HG03432 (cell line): ENCODE results near the gene CFAP100.

Experiments used
- ATAC-seq: cut with Tn5 transposase; IDR thresholded peaks from one replicate; pipeline ENCODE4 v1.9.1; 2021; ENCODE audit warnings: mild to moderate bottlenecking, moderate library complexity; ENCODE audit not compliant: unreplicated experiment

Gene CFAP100

GRCh38 chr3:126456766-126457388 lies 62.2 kb downstream of the CFAP100 start:
- no peak for ATAC-seq

DNA sequence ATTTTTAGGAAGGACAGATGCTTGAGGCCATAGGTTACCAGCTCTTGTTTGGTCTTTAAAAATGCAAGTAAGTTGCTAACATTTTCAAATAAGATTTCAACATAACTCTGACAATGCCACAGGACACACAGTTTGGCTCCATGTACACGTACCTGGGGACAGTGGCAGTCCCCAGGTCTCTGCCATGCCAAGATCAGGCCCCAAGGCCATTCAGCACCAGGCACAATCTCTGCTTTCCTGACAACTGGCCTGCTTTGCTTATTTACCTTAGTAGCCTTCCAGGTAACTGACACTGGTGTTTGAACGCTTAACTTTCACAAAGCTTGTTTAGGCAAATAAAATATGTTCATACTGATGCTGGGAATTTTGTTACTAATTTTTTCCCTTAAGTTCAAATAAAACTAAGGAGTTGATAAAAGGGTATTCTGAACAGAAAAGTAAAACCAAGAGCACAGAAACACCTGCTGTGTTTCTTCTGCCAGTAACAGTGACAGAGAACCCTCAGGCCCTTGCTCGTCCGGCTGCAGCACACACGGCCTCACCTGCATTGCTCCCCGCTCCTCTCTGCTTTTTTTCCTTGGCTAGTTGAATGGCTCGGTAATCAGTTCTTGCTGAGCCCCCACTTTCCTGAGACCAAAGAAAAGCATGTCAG lies 64.5 kb downstream of the CFAP100 start:
- ATAC-seq, result no peak

DNA sequence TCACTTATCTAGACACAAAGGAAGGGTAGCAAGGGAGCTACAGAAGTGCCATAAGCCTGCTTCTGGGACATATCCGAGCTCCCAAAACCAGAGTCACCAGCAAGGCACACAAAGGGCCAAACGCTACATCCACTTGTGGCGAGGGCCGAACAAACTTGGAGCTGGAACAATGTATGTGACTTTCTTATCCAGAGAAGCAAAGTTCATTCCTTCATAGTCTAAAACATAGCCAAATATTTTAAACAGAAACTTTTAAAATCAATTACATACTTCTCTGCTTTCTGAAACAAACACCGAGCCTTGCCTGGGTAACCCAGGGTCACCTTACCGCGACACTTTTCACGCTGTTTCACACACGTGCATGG lies 65.0 kb downstream of the CFAP100 start:
- ATAC-seq, result no peak

GRCh38 chr3:126460381-126460780 lies 65.7 kb downstream of the CFAP100 start:
- no peak for ATAC-seq

GRCh38 chr3:126461450-126462070 lies 66.9 kb downstream of the CFAP100 start:
- ATAC-seq, result no peak

DNA sequence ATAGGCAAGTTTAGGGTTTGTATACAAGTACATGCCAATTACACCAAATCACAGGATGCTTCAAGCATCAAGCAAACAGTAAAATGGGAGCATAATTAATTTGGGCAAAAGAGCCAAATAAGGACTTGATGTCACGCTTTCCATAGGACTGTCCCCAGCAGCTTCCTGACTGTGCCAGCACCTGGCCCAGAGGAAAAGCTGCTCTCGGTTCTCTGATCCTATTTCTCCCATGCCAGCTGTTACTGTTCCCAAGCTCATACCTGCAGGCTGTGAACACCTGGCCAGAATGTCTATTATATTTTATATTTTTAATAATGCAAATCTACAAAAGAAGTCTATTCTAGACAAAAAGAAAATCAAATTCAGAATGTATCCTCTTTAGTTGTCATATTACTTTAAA lies 68.8 kb downstream of the CFAP100 start:
- no peak for ATAC-seq

- no peak for ATAC-seq
Observed at GRCh38 chr3:126464093-126464492, 69.4 kb downstream of the CFAP100 start.

GRCh38 chr3:126464494-126464893 lies 69.8 kb downstream of the CFAP100 start:
- no peak for ATAC-seq

DNA sequence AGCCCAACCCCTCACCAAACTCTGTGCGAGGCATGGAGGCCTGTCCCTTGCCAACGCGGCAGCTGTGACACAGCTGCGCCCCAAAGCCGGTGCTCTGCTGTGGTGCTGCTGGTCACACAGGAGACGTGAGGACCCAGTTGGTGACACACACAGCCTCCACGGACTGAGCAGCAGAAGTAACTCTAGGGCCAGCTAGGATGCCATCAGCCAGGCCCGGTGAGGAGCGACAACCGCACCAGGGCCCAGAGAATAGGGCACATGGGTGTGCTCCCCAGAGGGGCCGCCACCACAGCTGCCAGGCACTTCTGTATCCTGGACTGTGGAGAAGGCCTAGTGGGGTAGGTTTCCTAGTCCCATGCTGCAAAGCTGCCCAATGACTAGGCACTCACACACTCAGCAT lies 70.3 kb downstream of the CFAP100 start:
- ATAC-seq, result no peak

- no peak for ATAC-seq
Observed at GRCh38 chr3:126465928-126466544, 71.3 kb downstream of the CFAP100 start.

DNA sequence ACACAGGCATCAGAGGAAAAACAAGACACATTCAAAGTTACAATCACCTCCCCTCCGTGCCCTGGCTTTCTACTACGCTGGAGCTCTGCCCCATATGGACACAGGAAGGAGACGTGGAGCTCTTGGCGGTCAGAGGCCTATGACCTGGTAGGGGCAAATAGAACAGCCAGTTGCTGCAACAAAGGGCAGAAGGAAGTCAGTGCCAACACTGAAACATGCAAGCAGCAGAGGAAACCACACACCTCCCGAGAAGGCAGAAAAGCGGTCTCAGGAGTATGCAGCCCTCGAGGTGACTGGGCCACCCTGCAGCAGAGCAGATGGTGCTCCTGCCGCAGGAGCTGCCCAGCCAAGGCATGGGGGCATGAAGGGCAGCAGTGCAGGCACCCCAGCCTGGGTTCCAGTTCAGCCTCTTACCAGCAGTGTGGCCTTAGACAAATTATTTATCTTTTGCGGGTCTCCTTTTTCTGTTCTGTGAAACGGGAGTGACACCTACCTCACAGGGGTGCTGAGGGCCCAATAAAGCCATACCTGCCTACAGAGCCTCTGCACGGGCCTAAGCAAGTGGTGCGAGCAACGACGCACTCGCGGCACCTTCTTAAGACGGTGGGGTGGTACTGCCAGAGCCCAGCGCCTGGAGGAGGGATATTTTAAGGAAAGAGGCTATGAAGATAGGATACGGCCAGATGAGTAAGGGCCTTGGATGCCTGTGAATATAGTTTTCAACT lies 72.3 kb downstream of the CFAP100 start:
- ATAC-seq, result no peak

DNA sequence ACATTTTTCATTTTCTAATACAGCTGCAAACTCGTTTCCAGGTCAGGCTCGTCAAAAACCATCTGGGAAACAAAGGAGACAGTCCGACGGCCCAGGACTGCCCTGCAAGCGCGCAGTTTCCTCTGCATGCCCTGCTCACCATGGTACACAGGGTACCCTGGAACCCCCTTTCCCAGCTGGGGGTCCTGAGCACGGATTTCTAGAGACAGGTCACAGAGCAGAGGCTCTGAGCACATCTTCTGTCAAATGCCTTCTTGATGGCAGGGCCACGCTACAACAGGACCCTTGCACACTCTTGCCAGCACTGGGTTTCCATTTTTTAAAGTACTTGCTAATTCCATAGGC lies 72.9 kb downstream of the CFAP100 start:
- no peak for ATAC-seq

DNA sequence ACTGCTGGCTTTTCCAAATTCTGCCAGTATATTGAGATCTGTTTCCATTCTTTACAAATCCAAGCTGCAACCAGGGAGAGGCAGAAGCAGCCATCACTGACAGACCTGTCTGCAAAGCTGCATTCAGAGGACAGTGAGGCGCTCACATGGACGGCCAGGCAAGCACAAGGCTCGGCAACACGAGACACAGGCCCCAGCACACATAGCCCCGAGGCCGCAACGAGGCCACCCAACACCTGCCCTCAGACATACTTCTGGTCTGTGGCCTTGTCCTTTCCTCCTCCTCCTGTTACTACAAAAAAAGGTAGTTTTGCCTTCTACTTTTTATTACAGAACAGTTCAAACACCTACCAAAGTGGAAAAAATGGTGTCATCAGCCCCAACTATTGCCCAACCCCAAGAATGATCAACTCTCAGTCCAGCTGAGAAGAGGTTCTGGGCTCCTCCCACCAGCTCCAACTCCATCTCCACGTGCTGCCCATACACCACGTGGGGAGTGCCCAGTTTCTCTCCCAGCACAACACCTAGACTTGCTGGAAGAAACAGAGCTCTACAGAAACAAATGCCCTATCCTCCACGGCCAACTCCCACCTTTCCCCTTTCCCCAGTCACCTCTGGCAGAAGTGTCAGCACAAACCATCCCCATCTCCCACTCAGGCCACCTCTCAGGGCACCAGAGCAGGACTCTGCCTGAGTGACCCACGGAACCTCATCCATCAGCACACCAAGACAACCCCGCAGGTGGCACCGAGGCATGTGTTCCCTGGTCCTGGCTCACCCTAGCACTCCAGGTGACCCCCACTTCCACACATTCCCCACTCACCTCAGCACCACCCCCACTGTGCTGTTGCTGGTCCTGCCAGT lies 73.6 kb downstream of the CFAP100 start:
- no peak for ATAC-seq

GRCh38 chr3:126469479-126469878 lies 74.8 kb downstream of the CFAP100 start:
- ATAC-seq, result no peak

DNA sequence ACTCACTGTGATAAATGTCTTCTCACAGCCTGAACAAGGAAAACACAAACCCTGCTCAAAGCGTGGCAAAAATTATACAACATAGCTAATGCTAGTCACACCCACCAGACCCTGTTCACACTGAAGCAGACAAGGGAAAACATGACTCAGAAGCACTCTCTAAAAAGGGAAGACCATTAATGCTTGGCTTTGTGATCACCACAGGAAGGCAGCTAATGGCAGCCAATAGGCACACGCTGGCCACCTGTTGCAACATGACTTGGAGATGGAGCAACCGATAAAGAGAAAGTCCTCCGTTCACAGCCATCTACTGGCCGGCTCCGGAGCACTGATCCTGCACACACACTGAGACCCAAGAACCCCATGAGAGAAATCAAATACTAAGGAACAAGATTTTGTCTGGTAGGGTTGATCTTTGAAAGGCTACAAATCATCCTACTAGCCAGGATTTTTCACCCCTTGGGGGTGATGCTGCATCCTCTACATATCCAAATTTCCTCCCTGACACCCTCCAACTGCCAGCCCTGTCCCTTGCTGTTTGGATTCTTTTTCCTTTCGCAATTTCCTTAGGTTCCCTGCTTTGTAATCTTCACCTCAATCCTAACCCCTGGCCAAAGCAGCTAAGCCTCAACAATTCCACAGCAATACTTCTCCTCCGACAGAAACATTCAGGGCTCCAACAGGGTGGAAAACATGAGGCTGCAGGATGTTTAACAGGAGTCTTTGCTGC lies 77.7 kb downstream of the CFAP100 start:
- ATAC-seq, result no peak

DNA sequence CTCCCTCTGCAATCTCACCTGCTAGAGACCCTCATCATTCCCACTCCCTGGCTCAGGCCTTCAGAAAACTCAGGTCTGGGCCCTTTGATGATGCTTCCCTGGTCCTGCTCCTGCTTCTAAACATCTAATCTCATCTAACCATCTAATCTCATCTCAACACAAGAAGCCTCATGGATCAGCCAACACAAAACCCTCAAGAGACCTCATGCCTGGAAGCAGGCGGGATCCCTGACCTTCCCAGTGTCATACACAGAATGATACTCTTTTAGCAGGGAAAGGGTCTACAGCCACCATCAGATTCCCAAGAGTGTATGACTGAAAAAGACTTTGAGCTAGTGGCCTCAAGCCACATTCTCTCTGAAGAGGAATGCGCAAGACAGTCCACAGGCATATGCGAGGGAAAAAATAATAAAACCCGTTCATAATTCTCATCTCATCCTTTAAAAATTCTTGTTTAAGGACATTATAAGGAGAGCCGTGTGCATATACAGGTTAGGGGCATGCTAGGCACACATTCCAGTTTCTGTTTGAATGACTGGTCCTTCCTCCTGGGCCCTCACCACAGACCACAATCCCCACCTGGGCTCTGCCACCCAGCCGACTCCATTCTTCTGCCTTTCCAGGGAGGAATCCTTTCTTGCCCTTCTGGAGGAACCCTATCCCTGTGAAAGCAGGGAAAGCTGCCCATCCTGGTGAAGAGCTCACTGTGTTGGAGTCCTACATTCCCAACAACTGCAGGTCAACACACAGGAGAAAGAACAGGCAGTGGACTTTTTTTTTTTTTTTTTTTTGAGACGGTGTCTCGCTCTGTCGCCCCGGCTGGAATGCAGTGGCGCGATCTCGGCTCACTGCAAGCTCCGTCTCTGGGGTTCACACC lies 78.8 kb downstream of the CFAP100 start:
- no peak for ATAC-seq

DNA sequence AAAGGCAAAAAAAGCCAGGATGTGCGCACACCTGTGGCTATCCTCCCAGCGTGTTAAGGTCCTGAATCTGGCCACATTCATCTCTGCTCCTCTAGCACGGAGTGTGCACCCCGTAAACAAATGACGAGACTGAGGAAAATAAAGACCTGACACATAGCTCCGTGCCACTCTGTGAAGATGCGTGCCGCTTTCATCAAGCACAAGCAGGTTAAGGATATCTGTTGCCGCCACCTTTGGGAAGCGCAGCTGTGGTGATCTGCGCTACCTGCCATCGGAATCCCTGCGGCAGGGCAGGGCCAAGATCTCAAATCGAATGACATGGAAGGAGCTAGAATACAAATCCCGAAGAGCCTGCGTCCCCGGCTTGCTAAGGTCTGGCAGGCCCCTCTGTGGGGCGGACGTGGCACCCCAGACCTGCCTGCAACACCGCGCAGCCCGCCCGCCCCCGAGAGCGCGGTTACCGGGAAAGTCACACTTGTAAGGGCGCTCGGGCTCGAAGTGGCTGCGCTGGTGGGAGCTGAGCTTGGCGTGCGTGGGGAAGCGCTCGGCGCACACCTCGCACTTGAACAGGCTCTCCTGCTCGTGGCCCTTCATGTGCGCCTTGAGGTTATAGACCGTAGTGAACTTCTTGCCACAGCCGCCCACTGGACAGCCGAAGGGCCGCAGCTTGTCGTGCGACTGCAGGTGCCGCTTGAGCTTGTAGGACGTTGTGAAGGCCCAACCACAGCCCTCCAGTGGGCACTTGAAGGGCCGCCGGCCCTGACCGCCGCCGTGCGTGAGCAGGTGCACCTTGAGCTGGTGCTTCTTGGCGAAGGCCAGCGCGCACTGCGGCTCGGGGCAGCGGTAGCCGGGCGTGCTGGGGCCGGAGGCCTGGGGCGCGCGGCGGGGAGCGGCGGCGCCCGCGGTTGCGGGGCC lies 80.0 kb downstream of the CFAP100 start:
- ATAC-seq, result peak; percentile 5
